ENCODE results near the gene TMBIM6.

- TF ChIP-seq CTCF (conservative IDR thresholded peaks at IDR 0.05) (peak; percentile 96), ZFX (IDR thresholded peaks at IDR 0.05) (no peak)
Observed at GRCh38 chr12:49777800-49778748, 36.7 kb downstream of the TMBIM6 start.

Measured in C4-2B (cell line).